UCSD-AML1 (cell line): ENCODE data around the gene EDN1.
"Not testable (repeated sequence)": the region's sequence is repeated elsewhere in the genome, so short reads cannot be mapped to it uniquely, and the experiment has no call there.

ENCODE experiments used
- DNase-seq: peaks from one replicate; lab custom pipeline; 2025; ENCODE audit not compliant: unreplicated experiment; lab: John Stamatoyannopoulos, UW

Gene EDN1

GRCh38 chr6:12324099-12324498 lies 33.9 kb downstream of the EDN1 start:
- DNase-seq = no peak

GRCh38 chr6:12324748-12325147 lies 34.6 kb downstream of the EDN1 start:
- DNase-seq = no peak

GRCh38 chr6:12325872-12326271 lies 35.7 kb downstream of the EDN1 start:
- no peak for DNase-seq

GRCh38 chr6:12327391-12327790 lies 37.2 kb downstream of the EDN1 start:
- no peak for DNase-seq

GRCh38 chr6:12327988-12328387 lies 37.8 kb downstream of the EDN1 start:
- DNase-seq = no peak

GRCh38 chr6:12328701-12329100 lies 38.5 kb downstream of the EDN1 start:
- no peak for DNase-seq

- no peak for DNase-seq
Measured at GRCh38 chr6:12331474-12331873, 41.3 kb downstream of the EDN1 start.

- DNase-seq = peak; percentile 28
Measured at GRCh38 chr6:12331951-12332749, 42.0 kb downstream of the EDN1 start.

GRCh38 chr6:12332750-12333079 lies 42.6 kb downstream of the EDN1 start:
- DNase-seq = not testable (repeated sequence)

GRCh38 chr6:12333128-12333527 lies 43.0 kb downstream of the EDN1 start:
- DNase-seq = no peak

GRCh38 chr6:12334526-12335130 lies 44.5 kb downstream of the EDN1 start:
- no peak for DNase-seq

GRCh38 chr6:12335131-12335527 lies 45.0 kb downstream of the EDN1 start:
- no peak for DNase-seq

- DNase-seq = no peak
Measured at GRCh38 chr6:12335717-12336116, 45.6 kb downstream of the EDN1 start.

- DNase-seq = no peak
Measured at GRCh38 chr6:12336121-12336971, 46.2 kb downstream of the EDN1 start.

- no peak for DNase-seq
Measured at GRCh38 chr6:12339022-12339421, 48.9 kb downstream of the EDN1 start.

GRCh38 chr6:12339808-12340487 lies 49.8 kb downstream of the EDN1 start:
- DNase-seq = no peak

GRCh38 chr6:12340488-12340818 lies 50.3 kb downstream of the EDN1 start:
- no peak for DNase-seq

GRCh38 chr6:12342664-12343063 lies 52.5 kb downstream of the EDN1 start:
- DNase-seq = no peak

- DNase-seq = no peak
Measured at GRCh38 chr6:12343122-12343439, 52.9 kb downstream of the EDN1 start.

- DNase-seq = no peak
Measured at GRCh38 chr6:12343440-12344162, 53.4 kb downstream of the EDN1 start.

- DNase-seq = no peak
Measured at GRCh38 chr6:12344296-12344695, 54.1 kb downstream of the EDN1 start.
